HG03457 (cell line): ENCODE results near the gene PDE8A.

Experiments
- ATAC-seq: cut with Tn5 transposase; IDR thresholded peaks from one replicate; pipeline ENCODE4 v1.9.1; 2021; ENCODE audit warnings: moderate number of reproducible peaks; ENCODE audit not compliant: unreplicated experiment

Gene PDE8A, protein sequence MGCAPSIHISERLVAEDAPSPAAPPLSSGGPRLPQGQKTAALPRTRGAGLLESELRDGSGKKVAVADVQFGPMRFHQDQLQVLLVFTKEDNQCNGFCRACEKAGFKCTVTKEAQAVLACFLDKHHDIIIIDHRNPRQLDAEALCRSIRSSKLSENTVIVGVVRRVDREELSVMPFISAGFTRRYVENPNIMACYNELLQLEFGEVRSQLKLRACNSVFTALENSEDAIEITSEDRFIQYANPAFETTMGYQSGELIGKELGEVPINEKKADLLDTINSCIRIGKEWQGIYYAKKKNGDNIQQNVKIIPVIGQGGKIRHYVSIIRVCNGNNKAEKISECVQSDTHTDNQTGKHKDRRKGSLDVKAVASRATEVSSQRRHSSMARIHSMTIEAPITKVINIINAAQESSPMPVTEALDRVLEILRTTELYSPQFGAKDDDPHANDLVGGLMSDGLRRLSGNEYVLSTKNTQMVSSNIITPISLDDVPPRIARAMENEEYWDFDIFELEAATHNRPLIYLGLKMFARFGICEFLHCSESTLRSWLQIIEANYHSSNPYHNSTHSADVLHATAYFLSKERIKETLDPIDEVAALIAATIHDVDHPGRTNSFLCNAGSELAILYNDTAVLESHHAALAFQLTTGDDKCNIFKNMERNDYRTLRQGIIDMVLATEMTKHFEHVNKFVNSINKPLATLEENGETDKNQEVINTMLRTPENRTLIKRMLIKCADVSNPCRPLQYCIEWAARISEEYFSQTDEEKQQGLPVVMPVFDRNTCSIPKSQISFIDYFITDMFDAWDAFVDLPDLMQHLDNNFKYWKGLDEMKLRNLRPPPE

DNA sequence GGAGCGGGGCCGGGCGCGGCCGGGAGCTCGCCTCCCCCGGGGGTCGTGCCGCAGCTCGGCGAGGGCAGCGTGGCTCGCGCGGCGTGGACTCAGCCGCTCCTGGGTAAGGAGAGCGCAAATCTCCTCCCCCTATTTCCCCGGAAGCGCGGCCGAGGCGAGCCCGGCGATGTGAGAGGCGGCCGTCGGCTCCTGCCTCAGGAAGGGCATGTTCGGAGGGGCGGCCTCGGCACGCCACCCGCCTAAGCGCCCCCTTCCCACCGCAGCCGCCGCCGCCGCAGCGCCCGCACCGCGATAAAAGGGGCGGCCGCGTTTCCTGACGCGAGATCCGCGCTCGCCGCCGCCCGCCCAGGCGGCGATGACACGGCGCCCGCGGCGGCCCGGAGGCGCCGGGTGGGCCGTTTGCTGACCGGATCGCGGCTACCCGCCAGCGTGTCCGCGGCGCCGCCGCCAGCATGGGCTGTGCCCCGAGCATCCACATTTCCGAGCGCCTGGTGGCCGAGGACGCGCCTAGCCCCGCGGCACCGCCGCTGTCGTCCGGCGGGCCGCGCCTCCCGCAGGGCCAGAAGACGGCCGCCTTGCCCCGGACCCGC, at the start of gene PDE8A:
PDE8A (plus strand) TSS at position 146 of the 590 bp plus-strand sequence; CDS start at position 453, 307 bp downstream.
- ATAC-seq = peak; percentile 9

DNA sequence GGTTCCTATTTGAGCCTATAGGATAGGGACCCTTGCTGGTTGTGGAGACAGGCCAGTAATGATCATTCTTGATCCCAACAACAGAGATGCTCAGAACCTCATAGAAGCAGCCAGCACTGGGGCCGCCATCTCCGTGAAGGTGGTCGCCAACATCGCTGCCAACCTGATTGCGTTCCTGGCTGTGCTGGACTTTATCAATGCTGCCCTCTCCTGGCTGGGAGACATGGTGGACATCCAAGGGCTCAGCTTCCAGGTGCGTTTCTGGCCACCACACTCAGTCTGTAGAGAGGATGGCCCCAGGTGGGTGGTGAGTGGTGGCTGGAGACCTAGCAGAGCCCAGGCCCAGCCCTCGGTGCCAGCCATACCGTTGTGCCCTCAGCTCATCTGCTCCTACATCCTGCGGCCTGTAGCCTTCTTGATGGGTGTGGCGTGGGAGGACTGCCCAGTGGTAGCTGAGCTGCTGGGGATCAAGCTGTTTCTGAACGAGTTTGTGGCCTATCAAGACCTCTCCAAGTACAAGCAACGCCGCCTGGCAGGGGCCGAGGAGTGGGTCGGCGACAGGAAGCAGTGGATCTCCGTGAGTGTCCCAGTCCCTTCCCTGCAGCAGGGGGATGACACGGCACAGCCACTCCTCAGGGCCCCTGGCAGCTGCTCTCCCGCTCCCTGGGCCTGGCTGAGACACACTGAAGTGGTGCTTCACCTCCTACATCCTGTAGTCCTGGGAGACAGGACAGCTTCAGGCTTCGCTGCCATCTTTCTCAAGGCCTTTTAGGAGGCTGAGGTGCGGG, 46.5 kb upstream of the PDE8A start:
- ATAC-seq = no peak

DNA sequence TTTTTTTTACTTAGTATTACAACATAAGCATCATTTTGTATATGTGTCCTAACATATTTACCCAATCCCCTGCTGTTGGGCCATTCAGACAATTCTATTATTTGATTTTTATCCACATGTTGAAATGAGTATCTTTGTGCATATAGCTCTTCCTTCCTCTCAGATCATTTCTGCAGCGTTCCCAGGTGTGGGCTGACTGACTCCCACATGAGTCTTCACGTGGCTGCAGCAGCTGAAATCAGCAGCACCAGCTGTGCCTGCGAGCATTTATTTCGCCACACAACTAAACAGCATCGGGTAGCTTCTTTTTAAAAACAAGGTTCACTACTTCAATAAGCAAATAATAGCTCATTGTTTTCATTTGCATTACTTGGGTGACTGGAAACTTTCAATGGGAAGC, 44.5 kb upstream of the PDE8A start:
- no peak for ATAC-seq

DNA sequence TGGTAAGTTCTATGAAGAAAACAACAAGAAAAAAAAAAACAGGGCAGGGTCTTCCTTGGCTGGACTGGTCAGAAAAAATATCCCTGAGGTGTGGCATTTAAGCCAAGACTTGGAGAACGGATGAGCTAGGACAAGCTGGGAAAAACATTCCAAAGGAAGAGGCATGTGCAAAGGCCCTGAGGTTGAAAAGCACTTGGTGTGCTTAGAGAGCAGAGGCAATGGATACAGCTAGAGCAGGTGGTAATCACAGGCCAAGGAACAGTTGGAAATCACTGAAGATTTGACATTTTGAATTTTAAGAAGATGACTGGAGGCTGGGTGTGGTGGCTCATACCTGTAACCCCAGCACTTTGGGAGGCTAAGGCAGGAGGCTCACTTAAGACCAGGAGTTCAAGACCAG, 42.9 kb upstream of the PDE8A start:
- ATAC-seq = no peak

DNA sequence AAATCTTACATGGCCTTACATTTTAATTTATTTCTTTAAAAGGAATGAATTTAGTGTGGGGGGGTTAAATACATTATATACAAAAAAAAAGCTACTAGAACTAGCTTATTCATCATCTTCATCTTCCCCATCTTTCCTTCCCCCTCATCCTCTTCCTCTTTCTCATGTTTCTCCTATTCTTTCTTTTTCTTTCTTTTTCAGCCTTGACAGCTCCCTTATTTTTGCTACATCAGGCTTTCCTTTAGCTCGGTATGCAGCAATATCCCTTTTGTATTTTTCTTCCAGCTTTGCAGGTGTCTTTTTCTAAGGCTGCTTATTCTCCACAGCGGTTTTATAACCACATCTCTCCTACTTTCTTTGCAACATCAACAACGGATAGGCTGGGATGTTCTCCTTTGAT, 41.3 kb upstream of the PDE8A start:
- ATAC-seq = no peak

DNA sequence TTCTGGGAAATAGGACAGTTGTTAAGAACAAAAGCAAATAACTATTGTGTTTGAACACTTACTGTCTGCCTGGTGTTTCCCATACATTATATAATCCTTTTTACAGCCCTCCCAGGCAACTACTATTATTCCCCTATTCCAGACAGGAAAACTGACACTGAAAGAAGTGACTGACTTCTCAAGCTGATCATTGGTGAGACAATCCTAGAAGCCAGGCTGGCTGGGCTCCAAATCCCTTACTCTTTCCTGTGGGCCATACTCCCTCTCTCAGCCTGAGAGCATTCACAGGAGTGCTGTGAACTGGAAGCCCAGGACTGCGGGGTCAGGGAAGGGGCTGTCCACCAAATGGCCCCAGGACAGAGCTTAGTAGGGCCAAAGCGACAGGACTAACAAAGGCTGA, 39.2 kb upstream of the PDE8A start:
- ATAC-seq = no peak

DNA sequence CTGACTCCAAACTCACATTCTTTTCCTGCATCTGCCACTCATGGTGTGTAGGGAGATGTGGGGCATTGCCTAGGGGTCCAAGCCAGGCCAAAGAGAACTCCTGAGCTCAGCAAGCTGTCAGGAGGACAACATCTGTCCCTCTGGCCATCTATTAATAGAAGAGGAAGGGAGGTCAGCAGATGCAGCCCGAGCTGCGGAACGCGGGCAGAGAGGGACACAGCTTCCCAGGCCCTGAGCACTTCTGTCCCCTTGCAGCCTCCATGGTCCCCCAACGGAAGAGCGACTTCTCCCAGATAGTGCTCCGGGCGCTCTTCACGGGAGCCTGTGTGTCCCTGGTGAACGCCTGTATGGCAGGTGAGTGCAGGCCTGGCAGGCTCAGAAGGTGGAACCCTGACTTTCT, 37.3 kb upstream of the PDE8A start:
- no peak for ATAC-seq

DNA sequence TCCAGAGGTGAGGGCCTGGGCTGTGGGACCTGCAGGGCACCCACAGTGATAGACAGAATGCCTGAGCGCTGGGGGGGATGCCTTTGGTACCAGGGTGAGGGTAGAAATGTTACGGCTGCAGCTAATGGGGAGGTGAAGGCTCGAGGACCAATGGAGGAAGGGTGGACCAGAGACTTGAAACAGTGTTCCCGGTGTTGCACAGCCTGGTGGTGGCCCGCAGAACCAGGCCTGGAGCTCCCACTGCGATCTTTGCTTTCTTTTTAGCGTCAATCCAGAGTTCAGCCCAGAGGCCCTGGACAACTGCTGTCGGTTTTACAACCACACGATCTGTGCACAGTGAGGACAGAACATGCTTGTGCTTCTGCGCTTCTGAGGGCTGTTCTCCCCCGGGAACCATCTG, 36.8 kb upstream of the PDE8A start:
- ATAC-seq = no peak

DNA sequence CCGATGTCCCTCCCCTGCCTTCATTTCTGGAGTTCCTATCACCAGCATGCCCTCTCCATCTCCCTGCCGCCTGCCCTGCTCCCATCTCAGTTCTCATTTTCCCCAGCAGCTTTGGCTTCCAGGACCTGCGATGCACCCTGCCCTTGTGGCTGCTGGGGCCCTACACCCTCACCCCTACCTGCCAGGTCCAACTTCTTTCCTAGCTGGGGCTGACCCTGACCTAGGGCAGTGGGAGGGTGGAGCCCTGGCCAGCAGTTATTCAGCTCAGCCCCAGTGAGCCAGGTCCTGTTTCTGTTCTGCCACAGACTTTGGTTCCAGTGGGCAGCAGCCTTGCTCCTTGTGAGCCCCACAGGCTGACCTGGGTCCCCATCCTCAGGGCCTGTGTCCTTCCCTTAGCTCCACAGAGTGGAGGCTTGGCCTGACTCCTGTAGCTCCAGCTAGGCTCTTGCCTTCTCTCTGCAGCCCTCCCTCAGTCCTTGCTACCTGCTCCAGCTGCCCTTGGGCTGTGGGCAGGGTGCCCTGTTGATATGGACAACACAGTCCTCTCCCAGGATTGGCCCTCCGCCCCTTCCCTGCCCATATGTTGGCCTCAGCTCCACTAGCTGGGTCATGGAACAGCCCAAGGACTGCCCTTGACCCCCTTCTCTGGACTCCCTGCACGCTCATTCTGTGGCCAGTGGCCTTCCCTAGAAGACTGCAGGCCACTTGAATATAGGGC, 34.7 kb upstream of the PDE8A start:
- ATAC-seq = no peak

DNA sequence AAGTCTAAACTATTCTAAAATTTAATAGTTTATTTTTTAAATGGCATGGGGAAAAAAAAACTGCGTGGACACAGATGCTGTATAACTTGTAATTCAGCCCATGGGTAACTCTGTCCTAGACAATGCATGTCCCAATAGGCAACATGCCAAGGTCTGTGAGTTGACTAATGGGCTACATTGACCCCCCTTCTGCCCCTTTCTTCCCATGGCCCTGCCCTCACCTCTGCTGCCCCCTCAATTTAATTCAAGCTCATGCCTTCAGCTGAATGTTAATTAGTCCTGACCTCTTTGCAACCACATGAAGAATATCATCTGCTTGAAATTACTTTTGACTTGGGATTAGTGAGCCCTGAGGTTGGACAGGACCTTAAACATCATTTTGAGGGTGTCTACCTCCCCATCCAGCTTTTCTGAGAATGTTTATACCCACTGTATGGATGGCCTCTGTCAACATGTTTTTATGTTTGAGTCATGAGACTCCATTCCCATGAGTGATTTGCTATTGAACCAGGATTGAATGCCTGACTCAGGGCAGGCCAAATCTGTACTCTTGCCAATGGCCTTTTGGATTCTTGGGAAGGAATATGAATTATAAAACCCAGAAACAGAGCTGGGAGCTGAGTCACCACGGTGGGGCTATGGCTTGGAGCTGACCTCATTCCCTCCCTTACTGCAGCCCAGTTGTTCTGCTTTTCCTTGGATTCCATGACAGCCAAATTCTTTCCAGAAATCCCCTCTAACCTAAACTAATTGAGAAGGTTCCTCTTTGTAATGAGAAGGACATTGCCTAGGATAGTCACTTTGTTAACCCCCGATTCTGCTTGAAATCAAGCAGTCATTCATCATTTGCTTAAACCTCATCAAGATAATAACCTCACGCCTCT, 33.5 kb upstream of the PDE8A start:
- ATAC-seq = no peak

DNA sequence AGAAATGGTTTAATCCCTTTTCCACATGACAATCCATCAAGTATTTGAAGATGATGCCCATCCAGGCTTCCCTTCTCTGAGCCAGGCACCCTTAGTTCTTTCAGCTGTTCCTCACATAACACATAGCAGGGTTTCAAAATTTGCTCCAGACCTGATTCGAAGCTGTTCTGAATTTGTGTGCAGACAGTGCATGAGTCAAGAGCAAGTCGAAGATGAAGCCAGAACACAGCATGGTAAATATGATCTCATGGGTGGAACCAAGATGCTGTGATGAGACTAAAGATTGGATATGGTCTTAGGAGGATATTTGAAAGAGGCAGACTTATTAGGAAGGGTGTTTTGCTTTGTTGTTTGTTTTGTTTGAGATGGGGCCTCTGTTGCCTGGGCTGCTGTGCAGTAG, 32.6 kb upstream of the PDE8A start:
- ATAC-seq = no peak

DNA sequence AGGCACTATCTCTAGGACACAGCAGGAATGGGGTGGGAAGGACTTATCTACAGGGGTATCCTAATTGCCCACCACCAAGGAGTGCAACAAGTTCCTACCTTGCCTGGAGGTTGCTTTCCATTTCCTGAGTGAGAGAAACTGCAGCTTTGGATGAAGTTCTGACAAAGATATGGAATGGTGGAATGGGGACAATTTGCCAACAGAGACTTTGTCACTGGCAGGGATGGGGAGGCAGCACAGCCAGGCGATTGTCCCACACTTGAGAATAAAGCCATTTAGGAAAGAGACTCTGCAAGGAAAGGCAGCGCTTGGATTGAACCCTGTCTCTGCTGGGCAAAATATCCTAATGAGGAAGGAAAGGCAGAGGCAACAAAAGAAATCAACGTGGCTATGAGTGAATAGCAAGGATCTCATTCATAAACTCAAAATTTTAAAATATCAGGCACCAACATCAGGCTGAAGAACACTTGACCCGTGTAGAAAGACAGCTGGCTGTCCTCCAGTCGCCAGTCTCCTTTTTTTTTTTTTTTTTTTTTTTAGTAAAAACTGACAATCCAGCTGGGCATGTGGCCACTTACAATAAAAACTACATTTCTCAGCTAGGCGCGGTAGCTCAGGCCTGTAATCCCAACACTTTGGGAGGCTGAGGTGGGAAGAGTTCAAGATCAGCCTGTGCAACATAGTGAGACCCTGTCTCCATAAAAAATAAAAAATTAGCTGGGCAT, 31.6 kb upstream of the PDE8A start:
- no peak for ATAC-seq

DNA sequence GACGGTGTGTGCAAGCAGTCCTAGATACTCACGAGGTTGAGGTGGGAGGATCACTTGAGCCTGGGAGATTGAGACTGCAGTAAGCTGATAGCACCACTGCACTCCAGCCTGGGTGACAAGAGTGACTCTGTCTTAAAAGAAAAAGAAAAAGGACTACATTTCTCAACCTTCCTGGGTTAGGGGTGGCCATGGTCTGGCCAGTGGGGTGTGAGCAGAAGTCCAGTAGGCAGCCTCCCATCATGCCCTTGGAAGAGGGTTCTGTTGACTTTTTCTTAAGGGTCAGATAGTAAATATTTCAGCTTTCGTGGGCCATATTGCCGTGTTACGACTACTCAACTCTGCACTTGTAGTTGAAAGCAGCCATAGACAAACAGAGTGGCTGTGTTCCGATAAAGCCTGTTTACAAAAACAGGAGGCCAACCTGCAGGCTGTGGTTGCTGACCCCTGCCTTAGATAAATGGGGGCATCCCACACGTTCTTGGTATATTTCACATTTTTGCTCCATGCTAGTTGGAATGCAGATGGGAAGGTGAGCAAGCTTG, 31.0 kb upstream of the PDE8A start:
- ATAC-seq = no peak

DNA sequence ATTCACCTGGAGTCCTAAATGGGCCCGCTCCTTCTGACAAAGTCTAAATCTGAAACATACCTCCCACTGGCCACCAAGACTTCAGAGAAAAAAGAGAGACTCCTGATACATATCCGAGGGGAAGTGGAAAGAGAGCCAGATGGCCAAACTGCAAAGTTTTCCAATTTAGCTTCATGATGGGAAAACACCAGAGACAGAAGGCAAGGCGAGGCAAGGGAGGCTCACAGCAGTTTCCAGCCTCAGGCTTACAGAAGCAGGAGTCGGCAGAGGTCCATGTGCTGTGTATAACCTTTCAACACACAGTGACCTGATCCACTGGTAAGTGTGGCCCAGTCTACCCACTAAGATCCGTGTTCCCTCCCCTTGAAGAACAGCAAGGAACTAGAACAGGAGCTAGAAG, 29.9 kb upstream of the PDE8A start:
- ATAC-seq = no peak

DNA sequence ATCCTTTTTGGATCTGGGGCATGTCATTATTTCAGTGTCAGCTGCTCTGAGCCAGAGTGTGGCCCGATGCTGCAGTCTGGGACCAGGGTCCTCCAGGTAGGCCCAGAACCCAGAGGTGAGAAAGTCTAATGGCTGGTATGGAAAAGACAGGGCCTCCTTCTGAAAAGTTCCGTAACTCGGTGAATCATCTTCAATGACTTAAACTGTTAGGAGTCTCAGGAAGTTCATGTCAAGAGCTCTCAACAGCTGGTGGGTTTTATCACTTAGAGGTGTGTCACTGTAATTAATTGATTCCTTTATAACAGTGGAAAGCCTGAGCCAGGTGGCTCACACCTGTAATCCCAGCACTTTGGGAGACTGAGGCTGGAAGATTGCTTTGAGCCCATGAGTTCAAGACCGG, 28.5 kb upstream of the PDE8A start:
- no peak for ATAC-seq

DNA sequence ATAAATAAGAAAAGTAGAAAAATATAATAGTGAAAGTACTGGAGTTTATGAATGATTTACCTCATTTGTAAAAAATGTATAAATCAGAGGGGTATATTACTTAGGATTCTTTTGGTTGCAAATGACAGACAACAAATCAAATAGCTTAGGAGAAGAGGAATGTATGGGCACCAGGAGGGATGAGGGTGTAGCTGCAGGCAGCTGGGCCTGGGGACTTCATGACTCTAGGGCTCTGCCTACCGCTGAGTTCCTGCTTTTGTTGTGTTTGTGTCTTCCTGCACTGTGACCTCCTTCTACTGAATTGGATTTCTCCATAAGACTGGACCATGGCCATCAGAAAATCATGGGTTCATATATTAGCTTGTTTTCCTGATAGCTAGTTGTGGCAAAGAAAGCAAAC, 27.9 kb upstream of the PDE8A start:
- ATAC-seq = no peak

DNA sequence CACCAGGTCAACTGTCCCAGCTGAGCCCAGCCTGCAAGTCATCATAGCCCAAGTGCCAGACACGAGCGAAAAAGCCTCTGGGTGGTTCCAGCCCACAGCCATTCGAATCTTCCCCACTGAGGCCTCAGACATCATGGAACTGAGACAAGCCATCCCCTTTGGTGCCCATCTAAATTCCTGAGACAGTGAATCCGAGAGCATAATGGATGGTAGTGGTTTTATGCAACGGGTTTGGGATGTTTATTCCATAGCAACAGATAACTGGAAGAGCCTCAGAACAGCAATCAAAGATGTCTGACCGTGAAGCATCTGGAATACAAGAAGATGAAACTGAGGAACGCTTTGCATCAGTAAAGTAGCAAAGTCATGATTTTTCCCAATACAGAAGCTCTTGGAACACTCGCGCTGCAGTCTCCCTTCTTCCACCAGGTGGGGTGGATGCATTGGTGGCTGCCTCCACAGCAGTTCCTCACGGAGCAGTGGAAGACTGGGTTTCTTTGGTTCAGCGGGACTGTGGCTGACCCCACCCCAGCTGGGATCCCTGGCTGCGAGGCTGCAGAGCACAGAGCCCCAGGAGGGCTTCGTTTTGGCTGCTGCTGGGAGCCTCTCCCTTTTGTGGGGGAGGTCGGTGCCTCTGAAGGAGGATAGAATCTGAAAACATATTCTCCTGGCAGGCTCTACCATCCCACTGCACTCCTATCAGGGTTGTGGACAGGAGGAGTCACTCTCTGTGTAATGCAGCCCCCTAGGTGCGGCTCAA, 26.4 kb upstream of the PDE8A start:
- no peak for ATAC-seq

DNA sequence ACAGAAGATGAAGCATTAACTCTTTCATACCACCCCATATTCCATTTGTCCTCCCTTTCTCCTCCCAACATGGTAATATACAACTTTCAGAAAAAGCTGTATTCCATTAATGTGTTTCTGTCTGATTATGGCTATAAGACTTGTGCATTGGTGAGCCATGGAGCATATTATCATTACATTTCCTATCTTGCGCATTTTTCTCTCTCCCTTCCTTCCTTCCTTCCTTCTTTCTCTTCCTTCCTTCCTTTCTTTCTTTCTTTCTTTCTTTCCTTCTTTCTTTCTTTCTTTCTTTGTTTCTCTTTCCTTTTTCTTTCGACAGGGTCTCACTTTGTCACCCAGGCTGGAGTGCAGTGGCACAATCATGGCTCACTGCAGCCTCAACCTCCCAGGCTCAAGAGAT, 25.5 kb upstream of the PDE8A start:
- no peak for ATAC-seq
